ENCODE measurements around the gene PCSK7. TPM values are rescaled to one million over a fixed set of nuclear protein-coding genes. Genes with fewer than 3 reads are reported as not detected.

The PCSK7 gene
- total and polyA plus RNA-seq, 12 donors, result 22.6 to 54.4 (median 42.2) TPM

GRCh38 chr11:117218133-117218915 is 13.5 kb downstream of the PCSK7 start:
- DNase-seq, result peak in 3 of 7 donors; percentile 24 to 50 (median 24)
- Histone ChIP-seq H3K27ac (peak overlapping the region in 4 of 5 donors; percentile 27 to 95 (median 50)), H3K9me3 (replicated peaks in 1 of 3) (no peaks in the 10 kb centered on the region), H3K4me3 (no peak overlapping the region), H3K4me1 (replicated peaks in 1 of 2) (peaks cover 0 to 43% of the 10 kb centered on the region in 2 donors), H3K36me3 (replicated peaks in 1 of 2) (peaks cover 0 to 66% of the 10 kb centered on the region in 2 donors), H3K27me3 (no peaks in the 10 kb centered on the region)
- intact Hi-C loops (cut with DNase I), result no loop called here
- TF ChIP-seq CTCF (IDR thresholded peaks at IDR 0.05), result no peak
- WGBS, 4 donors, result 68 to 80% (median 73%) methylated on average over 15 of the region's 15 CpGs

GRCh38 chr11:117217141-117218084 is 14.5 kb downstream of the PCSK7 start:
- Histone ChIP-seq H3K4me3 (no peak overlapping the region), H3K27me3 (no peaks in the 10 kb centered on the region), H3K27ac (peak overlapping the region in 3 of 5 donors; percentile 28 to 95 (median 73)), H3K36me3 (replicated peaks in 1 of 2) (peaks cover 0 to 67% of the 10 kb centered on the region in 2 donors), H3K9me3 (replicated peaks in 1 of 3) (no peaks in the 10 kb centered on the region), H3K4me1 (replicated peaks in 1 of 2) (peaks cover 0 to 38% of the 10 kb centered on the region in 2 donors)
- peak in 2 of 7 donors; percentile 9 to 10 for DNase-seq
- intact Hi-C loops (cut with DNase I), result no loop called here
- no peak for TF ChIP-seq POLR2A (IDR thresholded peaks at IDR 0.05)
- no peak for TF ChIP-seq CTCF (IDR thresholded peaks at IDR 0.05)
- whole genome bisulfite sequencing, 4 donors, result 72 to 84% (median 76%) methylated on average over 11 of the region's 11 CpGs

GRCh38 chr11:117214404-117215110 is 17.3 kb downstream of the PCSK7 start:
- intact Hi-C loops (cut with DNase I), result no loop called here
- peaks cover 0 to 48% of the 10 kb centered on the region in 2 donors for H3K36me3 ChIP-seq (replicated peaks in 1 of 2)

More at GRCh38 chr11:117214404-117215110, 17.3 kb downstream of the PCSK7 start:
- H3K4me3 ChIP-seq, result no peak overlapping the region
- peak in 2 of 7 donors; percentile 4 to 6 for DNase-seq
- H3K27ac ChIP-seq, result peak overlapping the region in 1 of 5 donors; percentile 65
- WGBS, 4 donors, result 81 to 92% (median 85%) methylated on average over 7 of the region's 7 CpGs
- no peak for TF ChIP-seq CTCF (IDR thresholded peaks at IDR 0.05)
- no peak for TF ChIP-seq POLR2A (IDR thresholded peaks at IDR 0.05)
- H3K4me1 ChIP-seq (replicated peaks in 1 of 2), result peaks cover 0 to 23% of the 10 kb centered on the region in 2 donors
- no peaks in the 10 kb centered on the region for H3K27me3 ChIP-seq
- H3K9me3 ChIP-seq (replicated peaks in 1 of 3), result no peaks in the 10 kb centered on the region

Data from adrenal gland (tissue), 12 donors.